HUES48 (cell line): ENCODE results near the gene ANKRD55.
"Not testable (repeated sequence)": the region's sequence is repeated elsewhere in the genome, so short reads cannot be mapped to it uniquely, and the experiment has no call there.

Experiments
- H3K27ac ChIP-seq: one replicate; pipeline ENCODE4 v1.7.0; 2013; ENCODE audit warnings: low read depth, low read length, inconsistent platforms
- H3K27me3 ChIP-seq: 2 replicates; pipeline ENCODE4 v1.6.1; 2013; ENCODE audit warnings: mild to moderate bottlenecking, low read length; ENCODE audit not compliant: control insufficient read depth, insufficient read depth
- H3K36me3 ChIP-seq: 2 replicates; pipeline ENCODE4 v1.6.1; 2013; ENCODE audit warnings: low read length; ENCODE audit not compliant: control insufficient read depth, insufficient read depth
- H3K4me1 ChIP-seq: 2 replicates; pipeline ENCODE4 v1.6.1; 2013; ENCODE audit warnings: mild to moderate bottlenecking, low read length; ENCODE audit not compliant: control insufficient read depth, insufficient read depth
- H3K4me3 ChIP-seq: 2 replicates; pipeline ENCODE4 v1.5.1; 2013; ENCODE audit warnings: mild to moderate bottlenecking, low read depth, low read length
- H3K9ac ChIP-seq: 2 replicates; pipeline ENCODE4 v1.6.1; 2013; ENCODE audit warnings: mild to moderate bottlenecking, low read depth, low read length, moderate library complexity
- H3K9me3 ChIP-seq: 2 replicates; pipeline ENCODE4 v1.6.1; 2013; ENCODE audit warnings: low read length; ENCODE audit not compliant: control insufficient read depth, insufficient read depth

Gene ANKRD55

GRCh38 chr5:56253126-56253525 is 20.0 kb upstream of the ANKRD55 start:
- Histone ChIP-seq H3K4me1 (no peaks in the 10 kb centered on the region), H3K9ac (no peak overlapping the region), H3K27ac (no peak overlapping the region), H3K9me3 (no peaks in the 10 kb centered on the region), H3K36me3 (no peaks in the 10 kb centered on the region), H3K27me3 (no peaks in the 10 kb centered on the region), H3K4me3 (no peak overlapping the region)

GRCh38 chr5:56251918-56252553 is 18.9 kb upstream of the ANKRD55 start:
- Histone ChIP-seq H3K36me3 (no peaks in the 10 kb centered on the region), H3K27ac (no peak overlapping the region), H3K27me3 (no peaks in the 10 kb centered on the region), H3K9ac (no peak overlapping the region), H3K9me3 (no peaks in the 10 kb centered on the region), H3K4me3 (no peak overlapping the region), H3K4me1 (no peaks in the 10 kb centered on the region)

DNA sequence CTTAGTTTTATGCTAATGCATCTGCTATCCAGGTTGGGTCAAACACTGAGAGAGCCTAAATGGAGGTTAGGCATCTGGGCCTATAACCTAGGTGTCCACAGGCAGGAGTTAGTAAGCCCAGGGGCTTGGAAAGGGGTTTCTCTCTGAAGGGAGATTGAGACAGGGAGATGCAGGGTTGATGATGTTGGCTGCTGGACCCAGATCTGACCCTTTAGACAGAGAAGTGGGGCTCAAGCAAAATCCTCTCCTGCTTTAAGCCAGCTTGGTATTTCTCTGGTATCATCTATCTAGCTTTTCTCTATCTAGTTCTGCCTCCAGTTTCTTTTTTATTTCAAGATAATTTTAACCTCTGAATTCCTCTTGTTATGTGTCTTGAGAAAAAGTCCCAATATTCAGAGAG is 18.3 kb upstream of the ANKRD55 start:
- H3K9ac ChIP-seq, result no peak overlapping the region
- no peaks in the 10 kb centered on the region for H3K9me3 ChIP-seq
- no peaks in the 10 kb centered on the region for H3K36me3 ChIP-seq
- no peak overlapping the region for H3K27ac ChIP-seq
- H3K27me3 ChIP-seq, result no peaks in the 10 kb centered on the region
- H3K4me3 ChIP-seq, result no peak overlapping the region
- no peaks in the 10 kb centered on the region for H3K4me1 ChIP-seq

GRCh38 chr5:56250011-56250410 is 16.9 kb upstream of the ANKRD55 start:
- Histone ChIP-seq H3K4me3 (no peak overlapping the region), H3K9ac (no peak overlapping the region), H3K9me3 (no peaks in the 10 kb centered on the region), H3K4me1 (no peaks in the 10 kb centered on the region), H3K27me3 (no peaks in the 10 kb centered on the region), H3K36me3 (no peaks in the 10 kb centered on the region), H3K27ac (no peak overlapping the region)

DNA sequence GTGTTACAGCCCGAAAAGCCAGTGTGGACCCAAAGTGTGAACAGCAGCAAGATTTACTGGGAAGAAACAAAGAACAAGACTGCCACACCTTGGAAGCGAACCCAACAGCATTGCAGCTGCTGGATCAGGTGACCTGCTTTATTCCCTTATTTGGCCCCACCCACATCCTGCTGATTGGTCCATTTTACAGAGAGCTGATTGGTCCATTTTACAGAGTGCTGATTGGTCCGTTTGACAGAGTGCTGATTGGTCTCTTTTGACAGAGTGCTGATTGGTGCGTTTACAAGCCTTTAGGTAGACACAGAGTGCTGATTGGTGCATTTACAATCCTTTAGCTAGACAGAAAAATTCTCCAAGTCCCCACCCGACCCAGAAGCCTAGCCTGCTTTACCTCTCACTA is 16.0 kb upstream of the ANKRD55 start:
- not testable (repeated sequence) for H3K36me3 ChIP-seq, H3K4me1 ChIP-seq, H3K9ac ChIP-seq, H3K27me3 ChIP-seq, H3K9me3 ChIP-seq, H3K4me3 ChIP-seq, H3K27ac ChIP-seq

- Histone ChIP-seq H3K27ac (no peak overlapping the region), H3K4me1 (no peaks in the 10 kb centered on the region), H3K9ac (no peak overlapping the region), H3K27me3 (no peaks in the 10 kb centered on the region), H3K36me3 (no peaks in the 10 kb centered on the region), H3K4me3 (no peak overlapping the region), H3K9me3 (no peaks in the 10 kb centered on the region; the same call in 1 of the 2 replicates)
These were observed 14.5 kb upstream of the ANKRD55 start for GRCh38 chr5:56247592-56247991.

DNA sequence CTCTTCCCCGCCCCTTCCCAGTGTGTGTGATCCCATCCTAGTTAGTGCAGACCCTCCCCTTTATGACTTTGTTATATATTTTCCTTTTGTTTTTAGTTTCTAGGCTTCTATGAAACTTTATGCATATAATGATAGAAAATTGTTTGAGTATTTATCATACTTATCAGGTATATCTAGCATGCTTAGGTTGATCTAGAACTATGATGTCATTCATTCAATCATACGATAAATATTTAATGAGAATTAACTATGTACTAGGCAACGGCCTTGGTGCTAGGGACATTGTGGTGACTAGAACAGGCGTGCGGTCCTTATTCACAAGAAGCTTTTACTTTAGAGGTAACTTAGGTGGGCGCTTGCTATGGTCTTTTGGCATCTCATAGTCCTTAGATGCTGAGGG is 13.6 kb upstream of the ANKRD55 start:
- Histone ChIP-seq H3K27ac (no peak overlapping the region), H3K36me3 (no peaks in the 10 kb centered on the region), H3K27me3 (no peaks in the 10 kb centered on the region), H3K9ac (no peak overlapping the region), H3K4me1 (no peaks in the 10 kb centered on the region), H3K4me3 (no peak overlapping the region), H3K9me3 (peaks cover 2% of the 10 kb centered on the region; the same call in 1 of the 2 replicates)

- H3K9me3 ChIP-seq, result peaks cover 5% of the 10 kb centered on the region; the same call in 1 of the 2 replicates
- no peak overlapping the region for H3K9ac ChIP-seq
- H3K4me3 ChIP-seq, result no peak overlapping the region
- no peak overlapping the region for H3K27ac ChIP-seq
- no peaks in the 10 kb centered on the region for H3K36me3 ChIP-seq
- no peaks in the 10 kb centered on the region for H3K27me3 ChIP-seq
- H3K4me1 ChIP-seq, result no peaks in the 10 kb centered on the region
These were observed 12.4 kb upstream of the ANKRD55 start for GRCh38 chr5:56245481-56245880.

DNA sequence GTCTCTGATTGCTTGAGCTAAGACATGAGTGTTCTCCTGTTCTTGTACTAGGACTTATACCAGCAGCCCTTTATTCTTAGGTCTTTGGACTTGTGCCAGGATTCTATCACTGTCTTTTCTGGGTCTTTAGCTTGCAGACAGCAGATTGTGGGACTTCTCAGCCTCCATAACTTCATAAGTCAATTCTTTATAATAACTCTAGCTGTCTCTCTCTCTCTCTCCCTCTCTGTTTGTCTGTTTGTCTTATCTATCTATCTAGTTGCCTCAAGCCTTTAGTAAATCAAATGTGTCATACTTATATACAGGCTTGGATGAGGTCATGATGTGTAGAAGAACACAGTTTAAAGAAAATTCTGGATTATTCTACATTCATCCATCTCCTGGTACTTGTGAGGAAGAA is 11.5 kb upstream of the ANKRD55 start:
- no peaks in the 10 kb centered on the region for H3K36me3 ChIP-seq
- H3K27ac ChIP-seq, result no peak overlapping the region
- H3K4me1 ChIP-seq, result no peaks in the 10 kb centered on the region
- no peaks in the 10 kb centered on the region for H3K27me3 ChIP-seq
- H3K4me3 ChIP-seq, result no peak overlapping the region
- no peak overlapping the region for H3K9ac ChIP-seq
- peaks cover 5% of the 10 kb centered on the region; the same call in 1 of the 2 replicates for H3K9me3 ChIP-seq

DNA sequence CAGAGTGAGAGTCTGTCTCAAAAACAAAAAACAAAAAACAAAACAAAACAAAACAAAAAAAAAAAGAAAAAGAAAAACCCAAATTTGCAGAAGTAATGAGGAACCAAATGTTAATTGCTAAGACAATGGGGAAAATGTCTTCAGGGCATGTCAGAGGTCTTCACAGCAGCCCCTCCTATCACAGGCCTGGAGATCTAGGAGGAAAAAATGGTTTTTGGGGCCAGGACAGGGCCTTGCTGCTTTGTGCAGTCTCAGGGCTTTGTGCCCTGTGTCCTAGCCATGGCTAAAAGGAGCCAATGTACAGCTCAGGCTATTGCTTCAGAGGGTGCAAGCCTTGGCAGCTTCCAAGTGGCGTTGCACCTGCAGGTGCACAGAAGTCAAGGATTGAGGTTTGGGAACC is 9.1 kb upstream of the ANKRD55 start:
- H3K27ac ChIP-seq, H3K36me3 ChIP-seq, H3K27me3 ChIP-seq, H3K9ac ChIP-seq, H3K9me3 ChIP-seq, H3K4me3 ChIP-seq, H3K4me1 ChIP-seq: not testable (repeated sequence)

GRCh38 chr5:56232538-56232937 is 592 bp downstream of the ANKRD55 start:
- H3K27ac ChIP-seq, result no peak overlapping the region
- H3K4me3 ChIP-seq, result no peak overlapping the region
- H3K9me3 ChIP-seq, result no peaks in the 10 kb centered on the region
- H3K4me1 ChIP-seq, result peaks cover 7% of the 10 kb centered on the region
- no peak overlapping the region for H3K9ac ChIP-seq
- H3K36me3 ChIP-seq, result no peaks in the 10 kb centered on the region
- no peaks in the 10 kb centered on the region for H3K27me3 ChIP-seq

- Histone ChIP-seq H3K4me1 (peaks cover 7% of the 10 kb centered on the region), H3K9ac (no peak overlapping the region), H3K9me3 (no peaks in the 10 kb centered on the region), H3K27me3 (no peaks in the 10 kb centered on the region), H3K36me3 (no peaks in the 10 kb centered on the region), H3K27ac (no peak overlapping the region), H3K4me3 (no peak overlapping the region)
These were observed 2.6 kb downstream of the ANKRD55 start for GRCh38 chr5:56230576-56230975.
